ENCODE data around the gene CSAG1. TPM values are rescaled to one million over a fixed set of nuclear protein-coding genes. Genes with fewer than 3 reads are reported as not detected.

Gene CSAG1
- total and polyA plus RNA-seq, 2 of the 13 experiments (the other 11 are each of a cell fraction or from before 2014, with no cell fraction given), result not detected

- ChIA-PET CTCF (ENCODE audit: low intra/inter-chr PET ratio, low total read pairs) (no interaction called here), POLR2A (no interaction called here)
- FAIRE-seq (no peak), ATAC-seq (no peak), DNase-seq (ENCODE audit: low spot score) (no peak)
- no peak overlapping the region for H3K9ac ChIP-seq (ENCODE audit: insufficient read depth, low read depth, low read length)
- H2AFZ ChIP-seq (ENCODE audit: low read length), result no peak overlapping the region
- no TSS peak for BruUV-seq (replicated peaks)
- H3K4me1 ChIP-seq (ENCODE audit: insufficient read depth, low read length), result no peaks in the 10 kb centered on the region
- no peaks in the 10 kb centered on the region for H4K20me1 ChIP-seq (ENCODE audit: insufficient read depth, low read length)
- no peak overlapping the region for H3K4me3 ChIP-seq (replicated peaks in 1 of 3; ENCODE audit: insufficient read depth in 1 of 3, low read depth in 2 of 3, low read length in 3 of 3)
- 17% methylated on average over 1 of the region's 7 CpGs for WGBS (ENCODE audit: low lambda C conversion rate)
- in situ Hi-C loops (cut with HindIII; ENCODE audit: extremely low pct_ligation_motif_present, low pct_unique_long_range_greater_than_20kb), result no loop called here
- intact Hi-C loops (cut with micrococcal nuclease; ENCODE audit: unreplicated experiment), result no loop called here
- no peaks in the 10 kb centered on the region for H3K36me3 ChIP-seq (replicated peaks in 1 of 2; ENCODE audit: control insufficient read depth in 1 of 2, insufficient read depth in 2 of 2, low read length in 2 of 2)
- no peak overlapping the region for H3K27ac ChIP-seq (ENCODE audit: extremely low read length, insufficient read depth, low read length)
- H3K9me3 ChIP-seq (ENCODE audit: low read length), result no peaks in the 10 kb centered on the region
- H3K4me2 ChIP-seq (ENCODE audit: low read depth, low read length), result no peak overlapping the region
- H3K27me3 ChIP-seq (ENCODE audit: control insufficient read depth in 1 of 2, insufficient read depth in 2 of 2, low read length in 2 of 2), result no peaks in the 10 kb centered on the region
- H3K79me2 ChIP-seq (ENCODE audit: insufficient read depth, low read length), result no peaks in the 10 kb centered on the region
- TF ChIP-seq ZBTB10 (CRISPR knock-in tag; IDR thresholded peaks at IDR 0.05; ENCODE audit: borderline replicate concordance), result no peak
- no peak for TF ChIP-seq RBFOX2 (IDR thresholded peaks at IDR 0.05; ENCODE audit: low read depth, low read length)
- TF ChIP-seq ZNF569 (CRISPR knock-in tag; IDR thresholded peaks at IDR 0.05; ENCODE audit: borderline replicate concordance), result no peak
- TF ChIP-seq MIER3 (CRISPR knock-in tag; IDR thresholded peaks at IDR 0.05; ENCODE audit: borderline replicate concordance), result no peak
- no peak for TF ChIP-seq MATR3 (CRISPR knock-in tag; IDR thresholded peaks at IDR 0.05)
- TF ChIP-seq HOMEZ (CRISPR knock-in tag; IDR thresholded peaks at IDR 0.05; ENCODE audit: low read depth), result no peak
- no peak for TF ChIP-seq ZNF547 (CRISPR knock-in tag; IDR thresholded peaks at IDR 0.05)
- no peak for TF ChIP-seq ZFP90 (CRISPR knock-in tag; IDR thresholded peaks at IDR 0.05; ENCODE audit: borderline replicate concordance)
- no peak for TF ChIP-seq ZNF660 (CRISPR knock-in tag; IDR thresholded peaks at IDR 0.05; ENCODE audit: borderline replicate concordance, low read depth)
- no peak for TF ChIP-seq ZNF484 (CRISPR knock-in tag; IDR thresholded peaks at IDR 0.05; ENCODE audit: borderline replicate concordance, low read depth)
- no peak for TF ChIP-seq ZNF136 (CRISPR knock-in tag; IDR thresholded peaks at IDR 0.05; ENCODE audit: low read depth)
- TF ChIP-seq, protein P1, sequence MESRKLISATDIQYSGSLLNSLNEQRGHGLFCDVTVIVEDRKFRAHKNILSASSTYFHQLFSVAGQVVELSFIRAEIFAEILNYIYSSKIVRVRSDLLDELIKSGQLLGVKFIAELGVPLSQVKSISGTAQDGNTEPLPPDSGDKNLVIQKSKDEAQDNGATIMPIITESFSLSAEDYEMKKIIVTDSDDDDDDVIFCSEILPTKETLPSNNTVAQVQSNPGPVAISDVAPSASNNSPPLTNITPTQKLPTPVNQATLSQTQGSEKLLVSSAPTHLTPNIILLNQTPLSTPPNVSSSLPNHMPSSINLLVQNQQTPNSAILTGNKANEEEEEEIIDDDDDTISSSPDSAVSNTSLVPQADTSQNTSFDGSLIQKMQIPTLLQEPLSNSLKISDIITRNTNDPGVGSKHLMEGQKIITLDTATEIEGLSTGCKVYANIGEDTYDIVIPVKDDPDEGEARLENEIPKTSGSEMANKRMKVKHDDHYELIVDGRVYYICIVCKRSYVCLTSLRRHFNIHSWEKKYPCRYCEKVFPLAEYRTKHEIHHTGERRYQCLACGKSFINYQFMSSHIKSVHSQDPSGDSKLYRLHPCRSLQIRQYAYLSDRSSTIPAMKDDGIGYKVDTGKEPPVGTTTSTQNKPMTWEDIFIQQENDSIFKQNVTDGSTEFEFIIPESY (CRISPR knock-in tag; IDR thresholded peaks at IDR 0.05), result no peak
- TF ChIP-seq, protein P2, sequence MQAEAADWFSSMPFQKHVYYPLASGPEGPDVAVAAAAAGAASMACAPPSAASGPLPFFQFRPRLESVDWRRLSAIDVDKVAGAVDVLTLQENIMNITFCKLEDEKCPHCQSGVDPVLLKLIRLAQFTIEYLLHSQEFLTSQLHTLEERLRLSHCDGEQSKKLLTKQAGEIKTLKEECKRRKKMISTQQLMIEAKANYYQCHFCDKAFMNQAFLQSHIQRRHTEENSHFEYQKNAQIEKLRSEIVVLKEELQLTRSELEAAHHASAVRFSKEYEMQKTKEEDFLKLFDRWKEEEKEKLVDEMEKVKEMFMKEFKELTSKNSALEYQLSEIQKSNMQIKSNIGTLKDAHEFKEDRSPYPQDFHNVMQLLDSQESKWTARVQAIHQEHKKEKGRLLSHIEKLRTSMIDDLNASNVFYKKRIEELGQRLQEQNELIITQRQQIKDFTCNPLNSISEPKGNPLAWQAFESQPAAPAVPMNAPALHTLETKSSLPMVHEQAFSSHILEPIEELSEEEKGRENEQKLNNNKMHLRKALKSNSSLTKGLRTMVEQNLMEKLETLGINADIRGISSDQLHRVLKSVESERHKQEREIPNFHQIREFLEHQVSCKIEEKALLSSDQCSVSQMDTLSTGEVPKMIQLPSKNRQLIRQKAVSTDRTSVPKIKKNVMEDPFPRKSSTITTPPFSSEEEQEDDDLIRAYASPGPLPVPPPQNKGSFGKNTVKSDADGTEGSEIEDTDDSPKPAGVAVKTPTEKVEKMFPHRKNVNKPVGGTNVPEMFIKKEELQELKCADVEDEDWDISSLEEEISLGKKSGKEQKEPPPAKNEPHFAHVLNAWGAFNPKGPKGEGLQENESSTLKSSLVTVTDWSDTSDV (CRISPR knock-in tag; IDR thresholded peaks at IDR 0.05), result no peak
Observed at GRCh38 chrX:152725409-152725808, 8.1 kb downstream of the CSAG1 start.

Measured in HepG2 (cell line).